CD4-positive, alpha-beta T cell (primary cell): ENCODE data around the gene GPA33. TPM values are rescaled to one million over a fixed set of nuclear protein-coding genes. Genes with fewer than 3 reads are reported as not detected.
A peak's percentile ranks its signal among the peaks of the same experiment; 100 is the strongest.

Experiments
- ATAC-seq: fragments of 200-7000 bp; cut with Tn5 transposase; one replicate; pipeline ENCODE4 v1.10.0; 2022; ENCODE audit warnings: mild to moderate bottlenecking; ENCODE audit not compliant: poor library complexity
- CTCF ChIA-PET: fragments of 350-600 bp; sonication (Branson Sonifier 250); formaldehyde crosslinking; loops from one replicate; lab custom pipeline; 2021; ENCODE audit warnings: antibody characterized with exemption, inconsistent platforms; lab: Charles Lee
- POLR2A ChIA-PET: fragments of 350-600 bp; sonication (Branson Sonifier 250); formaldehyde crosslinking; loops from one replicate; lab custom pipeline; 2021; ENCODE audit warnings: antibody characterized with exemption, inconsistent platforms; lab: Charles Lee
- DNase-seq, 14 experiments: peaks; one replicate each; pipeline ENCODE4 v3.0.0-alpha.2; 2013 to 2020; ENCODE audit warnings: mixed read lengths in 2 of 14
- H3K27ac ChIP-seq, 2 donors: one replicate each; pipeline versions ENCODE4 v1.5.1 to v1.7.0; 2013; ENCODE audit warnings: low read length in 2 of 2, low read depth in 1 of 2, mild to moderate bottlenecking in 1 of 2
- H3K27me3 ChIP-seq, 2 experiments: 1 replicate in 1 of 2; 2 replicates in 1 of 2; pipeline versions ENCODE4 v1.6.1 to v1.7.0; 2013; ENCODE audit warnings: low read length in 2 of 2, control low read depth in 1 of 2, mild to moderate bottlenecking in 1 of 2, moderate library complexity in 1 of 2; ENCODE audit not compliant: insufficient read depth in 2 of 2, control insufficient read depth in 1 of 2
- H3K36me3 ChIP-seq: one replicate; pipeline ENCODE4 v1.6.1; 2013; ENCODE audit warnings: low read length, control low read depth; ENCODE audit not compliant: insufficient read depth
- H3K4me1 ChIP-seq: one replicate; pipeline ENCODE4 v1.6.1; 2013; ENCODE audit warnings: low read length, control low read depth; ENCODE audit not compliant: insufficient read depth
- H3K4me3 ChIP-seq: one replicate; pipeline ENCODE4 v1.5.1; 2013; ENCODE audit warnings: mild to moderate bottlenecking, low read length, moderate library complexity
- H3K9me3 ChIP-seq, 2 experiments: 1 replicate in 1 of 2; 2 replicates in 1 of 2; pipeline versions ENCODE4 v1.6.1 to v1.7.0; 2013; ENCODE audit warnings: low read length in 2 of 2, mild to moderate bottlenecking in 2 of 2, control low read depth in 1 of 2, moderate library complexity in 1 of 2; ENCODE audit not compliant: control insufficient read depth in 1 of 2, insufficient read depth in 1 of 2
- H3K27ac Mint-ChIP-seq: one replicate; pipeline ENCODE4 v1.8.0; 2020; ENCODE audit warnings: mixed read lengths
- H3K27me3 Mint-ChIP-seq: one replicate; pipeline ENCODE4 v1.8.0; 2021; ENCODE audit warnings: mixed read lengths
- H3K36me3 Mint-ChIP-seq: one replicate; pipeline ENCODE4 v1.8.0; 2021; ENCODE audit warnings: low read depth, mixed read lengths
- H3K4me1 Mint-ChIP-seq: one replicate; pipeline ENCODE4 v1.8.0; 2021; ENCODE audit warnings: low read depth, mixed read lengths
- H3K4me3 Mint-ChIP-seq: one replicate; pipeline ENCODE4 v1.8.0; 2020; ENCODE audit warnings: mild to moderate bottlenecking, mixed read lengths
- H3K9me3 Mint-ChIP-seq: one replicate; pipeline ENCODE4 v1.8.0; 2020; ENCODE audit warnings: mixed read lengths
- CTCF ChIP-seq: fragments of 200-600 bp; IDR thresholded peaks from one replicate; pipeline ENCODE4 v1.8.0; 2022; ENCODE audit warnings: antibody characterized with exemption, mild to moderate bottlenecking
- intact Hi-C, 2 experiments: fragments of 100-400 bp; cut with DNase I in 1 of 2; cut with micrococcal nuclease in 1 of 2; formaldehyde crosslinking; loops; one replicate each; pipeline versions ENCODE4 v1.15.1 to v1.9.0; 2023 to 2025; cut with DNase I, micrococcal nuclease
- total RNA-seq, 174 experiments: library from RNA in 2 of 174; stranded (reverse) in 2 of 174; gene quantifications; one replicate each; pipeline ENCODE4 v1.2.3 and lab custom pipeline; 2021 to 2026

Gene GPA33
- total RNA-seq, 2 experiments from 2014 or later = 4.8 to 5.0 TPM

DNA sequence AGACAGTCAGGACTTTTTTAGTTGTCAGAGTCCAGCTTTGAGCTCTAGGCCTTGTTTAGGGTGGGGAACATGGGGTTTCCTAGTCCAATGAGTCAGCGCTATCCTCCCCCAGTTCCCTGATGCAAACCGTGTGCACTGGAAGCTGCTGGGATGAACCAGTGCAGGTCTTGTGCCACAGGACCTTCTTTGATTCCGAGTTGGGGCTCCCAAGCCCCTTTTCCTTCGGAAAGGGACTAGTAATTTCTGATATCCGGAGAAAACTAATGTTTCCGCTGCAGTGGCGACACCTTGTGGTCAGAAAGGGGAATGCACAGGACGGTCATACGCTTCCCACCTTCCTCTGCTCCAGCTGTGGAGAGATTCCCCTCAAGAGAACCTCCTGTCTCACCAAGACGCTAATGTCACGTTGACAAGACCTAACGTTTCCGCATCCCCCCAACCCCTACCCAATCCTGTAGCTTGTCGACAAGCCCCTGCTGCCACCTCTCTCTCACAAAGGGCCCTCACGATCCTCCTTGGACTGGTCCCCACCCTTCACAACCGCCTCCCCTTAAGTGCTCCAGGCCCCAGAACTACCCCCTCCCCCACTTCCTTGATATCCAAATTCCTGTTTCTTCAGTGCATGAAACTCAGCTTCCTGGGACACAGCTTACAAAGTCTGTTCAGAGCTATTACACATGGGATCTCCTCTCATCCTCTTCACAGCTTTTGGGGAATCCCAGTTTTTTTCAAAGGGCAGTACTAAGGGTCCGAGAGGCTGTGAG, 30.9 kb downstream of the GPA33 start:
- Mint-ChIP-seq H3K27ac (no peak overlapping the region), H3K27me3 (no peaks in the 10 kb centered on the region), H3K36me3 (peaks cover 14% of the 10 kb centered on the region), H3K9me3 (no peaks in the 10 kb centered on the region), H3K4me1 (peaks cover 9% of the 10 kb centered on the region), H3K4me3 (no peak overlapping the region)
- peaks cover 6% of the 10 kb centered on the region for H3K36me3 ChIP-seq
- no peak overlapping the region for H3K27ac ChIP-seq
- no peak overlapping the region for H3K4me3 ChIP-seq
- no peaks in the 10 kb centered on the region for H3K9me3 ChIP-seq
- peak; percentile 97 for TF ChIP-seq CTCF
- ATAC-seq (peak; percentile 69), DNase-seq (peak; percentile 58 to 83 (median 66))
- CTCF ChIA-PET = interaction anchor here (0.6 to 5.9 kb wide), 27 partner anchors 8 to 527 kb away, joined by 3 to 175 read pairs (median 3); partner anchors contain the start of genes POGK, POU2F1 and TADA1
- no peaks in the 10 kb centered on the region for H3K27me3 ChIP-seq
- POLR2A ChIA-PET = interaction anchor here (1.1 to 1.9 kb wide), 2 partner anchors 146 to 149 kb away, joined by 4 to 14 read pairs; no protein-coding TSS in a partner anchor
- intact Hi-C loops = loop anchor here (1.0 to 10.0 kb wide), 4 partner anchors 82 to 1132 kb away; partner anchors contain the start of gene ILDR2 (in 2 of the 2)
- H3K4me1 ChIP-seq = peaks cover 4% of the 10 kb centered on the region

DNA sequence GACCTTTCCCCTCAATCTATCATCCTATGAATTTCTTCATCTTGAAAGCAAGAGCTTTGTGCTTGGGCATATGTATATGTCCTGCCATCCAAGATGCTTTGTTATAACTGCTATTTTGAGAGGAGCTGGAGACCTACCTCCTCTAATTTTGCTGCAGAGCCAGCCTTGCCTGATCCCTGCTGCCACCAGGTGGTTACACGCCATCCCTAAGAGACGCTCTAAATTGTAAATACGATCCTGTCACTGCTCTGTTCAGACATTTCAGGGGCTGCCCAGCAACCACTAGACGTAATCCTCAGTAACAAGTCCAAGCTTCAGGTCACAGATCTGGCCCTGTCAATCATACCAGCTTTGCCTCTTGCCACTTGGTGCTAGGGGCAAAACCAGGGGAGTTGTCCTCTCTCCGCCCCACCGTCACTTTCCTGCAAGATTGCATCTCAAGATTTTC, 32.9 kb downstream of the GPA33 start:
- ChIA-PET CTCF (interaction anchor here (5.9 kb wide), 1 partner anchor 146 kb away, joined by 175 read pairs; no protein-coding TSS in a partner anchor), POLR2A (interaction anchor here (0.7 to 1.0 kb wide), 2 partner anchors 80 to 147 kb away, joined by 3 to 5 read pairs; no protein-coding TSS in a partner anchor)
- Histone ChIP-seq H3K27ac (no peak overlapping the region), H3K4me3 (no peak overlapping the region), H3K9me3 (no peaks in the 10 kb centered on the region), H3K27me3 (no peaks in the 10 kb centered on the region), H3K36me3 (peaks cover 16% of the 10 kb centered on the region), H3K4me1 (peaks cover 4% of the 10 kb centered on the region)
- Mint-ChIP-seq H3K4me1 (peaks cover 9% of the 10 kb centered on the region), H3K27ac (no peak overlapping the region), H3K4me3 (no peak overlapping the region), H3K9me3 (no peaks in the 10 kb centered on the region), H3K36me3 (peaks cover 27% of the 10 kb centered on the region), H3K27me3 (no peaks in the 10 kb centered on the region)
- peak in 1 of 14 experiments; percentile 19 for DNase-seq
- no peak for TF ChIP-seq CTCF
- no peak for ATAC-seq
- intact Hi-C loops = loop anchor here (5.0 to 10.0 kb wide), 3 partner anchors 80 to 1130 kb away; partner anchors contain the start of gene ILDR2 (in 2 of the 2)

- POLR2A ChIA-PET = interaction anchor here (1.0 kb wide), 1 partner anchor 147 kb away, joined by 5 read pairs; no protein-coding TSS in a partner anchor
These were observed 33.5 kb downstream of the GPA33 start for GRCh38 chr1:167056529-167057231.

More at GRCh38 chr1:167056529-167057231, 33.5 kb downstream of the GPA33 start:
- CTCF ChIA-PET = interaction anchor here (1.2 to 5.9 kb wide), 2 partner anchors 145 to 146 kb away, joined by 6 to 175 read pairs; no protein-coding TSS in a partner anchor
- Mint-ChIP-seq H3K27ac (no peak overlapping the region), H3K36me3 (peaks cover 33% of the 10 kb centered on the region), H3K27me3 (no peaks in the 10 kb centered on the region), H3K9me3 (no peaks in the 10 kb centered on the region), H3K4me3 (no peak overlapping the region), H3K4me1 (peaks cover 9% of the 10 kb centered on the region)
- DNase-seq = no peak
- Histone ChIP-seq H3K4me3 (no peak overlapping the region), H3K36me3 (peaks cover 16% of the 10 kb centered on the region), H3K4me1 (peaks cover 4% of the 10 kb centered on the region), H3K9me3 (no peaks in the 10 kb centered on the region), H3K27me3 (no peaks in the 10 kb centered on the region), H3K27ac (no peak overlapping the region)
- ATAC-seq = no peak
- TF ChIP-seq CTCF = no peak
- intact Hi-C loops = loop anchor here (5.0 to 10.0 kb wide), 3 partner anchors 79 to 1129 kb away; partner anchors contain the start of gene ILDR2 (in 2 of the 2)
